GM21576 (cell line): ENCODE results near the gene TRABD2B.

ENCODE experiments used
- ATAC-seq: cut with Tn5 transposase; IDR thresholded peaks from one replicate; pipeline ENCODE4 v1.9.1; 2021; ENCODE audit warnings: mild to moderate bottlenecking, moderate library complexity; ENCODE audit not compliant: unreplicated experiment

TRABD2B gene

DNA sequence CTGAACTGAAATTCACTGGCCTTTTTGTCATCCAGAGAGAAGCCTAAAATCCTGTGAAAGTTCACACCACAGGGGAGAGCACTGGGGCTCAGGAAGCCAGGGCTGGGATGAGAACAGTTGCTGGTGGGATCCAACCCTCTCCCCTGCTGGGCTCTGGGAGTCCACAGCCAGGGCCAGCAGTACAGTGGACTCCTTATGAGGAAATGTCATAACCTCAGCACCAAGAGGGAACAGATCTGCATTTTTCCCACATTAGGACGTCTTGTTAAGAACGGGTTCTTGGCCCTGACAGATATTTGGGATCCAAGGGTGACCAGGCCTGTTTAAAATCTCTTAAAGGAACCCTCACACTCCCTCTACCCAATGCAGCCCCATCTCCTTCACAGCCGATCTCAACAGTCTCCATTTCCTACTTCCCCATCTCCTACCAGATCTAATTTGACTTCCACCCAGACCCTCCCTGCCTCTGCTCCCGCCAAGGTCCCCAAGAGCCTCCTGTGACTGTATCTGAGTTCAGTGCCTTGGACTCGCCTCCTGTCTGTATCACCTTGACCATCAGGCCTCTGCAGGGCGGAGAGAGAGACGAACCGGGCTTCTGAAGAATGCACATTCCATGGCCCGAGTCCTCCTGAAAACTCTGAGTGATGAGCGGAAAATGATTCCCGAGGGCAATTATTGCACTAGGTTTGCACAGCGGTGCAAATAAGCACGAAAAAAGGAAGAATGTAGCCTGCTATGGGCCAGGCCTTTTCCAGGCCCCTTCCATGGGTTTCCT is 159.9 kb downstream of the TRABD2B start:
- no peak for ATAC-seq

DNA sequence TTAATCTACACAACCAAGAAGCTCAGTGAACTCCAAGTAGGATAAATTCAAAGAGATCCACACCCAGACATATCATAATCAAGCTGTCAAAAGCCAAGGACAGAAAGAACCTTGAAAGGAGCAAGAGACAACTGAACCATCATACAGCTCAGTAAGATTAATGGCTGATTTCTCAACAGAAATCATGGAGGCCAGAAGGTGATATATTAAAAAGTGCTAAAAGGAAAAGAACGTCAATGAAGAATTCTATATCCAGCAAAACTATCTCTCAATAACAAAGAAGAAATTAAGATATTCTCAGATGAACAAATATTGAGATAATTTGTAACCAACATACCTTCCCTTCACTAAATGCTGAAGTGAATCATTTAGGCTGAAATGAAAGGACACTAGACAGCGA is 161.8 kb downstream of the TRABD2B start:
- no peak for ATAC-seq

DNA sequence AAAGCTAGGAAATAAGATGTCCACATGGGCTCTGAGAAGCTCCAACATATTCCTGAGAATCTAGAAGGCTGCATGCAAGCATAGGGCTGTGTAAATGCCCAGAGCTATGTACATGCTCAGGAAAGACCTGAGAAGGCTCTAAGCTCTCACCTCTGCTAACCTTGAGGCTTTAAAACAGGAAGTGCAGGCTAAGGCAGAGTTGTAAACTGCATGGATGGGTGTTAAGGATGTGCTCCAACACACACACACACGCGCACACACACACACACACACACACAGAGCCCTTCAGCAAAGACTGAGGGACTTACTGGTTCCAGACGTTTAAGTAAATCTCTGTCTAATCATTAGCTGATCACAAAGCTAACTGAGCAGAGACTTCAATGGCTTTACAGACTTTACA is 162.9 kb downstream of the TRABD2B start:
- no peak for ATAC-seq

DNA sequence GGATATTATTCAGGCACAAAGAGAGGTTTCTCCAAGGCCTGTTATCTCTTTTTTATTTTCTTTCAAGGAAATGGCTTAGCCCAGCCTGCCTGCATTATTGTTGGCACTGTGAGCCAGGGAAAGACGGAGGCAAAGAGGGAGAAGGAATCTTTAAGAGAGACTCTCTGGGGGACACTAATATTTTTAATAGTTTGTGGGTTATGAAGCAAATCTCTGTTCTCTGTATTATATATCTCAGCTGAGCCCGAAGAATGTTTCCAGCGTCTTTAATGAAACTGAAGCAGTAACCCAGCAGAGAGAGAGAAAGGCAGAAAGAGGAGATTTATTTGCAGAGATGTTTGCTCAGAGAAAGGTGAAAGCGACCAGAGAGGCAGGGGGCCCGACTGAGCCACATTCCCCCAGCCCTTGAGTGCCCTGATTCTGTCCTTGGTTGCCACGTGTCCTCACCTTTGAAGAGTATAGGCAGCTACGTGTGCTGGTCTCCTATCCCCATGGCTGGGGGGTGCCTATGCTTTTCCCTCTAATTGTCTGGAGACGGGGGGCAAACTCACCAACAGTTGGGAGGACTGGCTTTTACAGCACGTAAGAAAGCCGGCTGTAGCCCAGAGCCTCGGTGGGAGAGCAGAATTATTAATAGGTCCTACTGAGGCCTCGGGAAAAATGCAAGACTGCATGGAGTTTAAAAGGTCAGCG is 166.4 kb downstream of the TRABD2B start:
- no peak for ATAC-seq

DNA sequence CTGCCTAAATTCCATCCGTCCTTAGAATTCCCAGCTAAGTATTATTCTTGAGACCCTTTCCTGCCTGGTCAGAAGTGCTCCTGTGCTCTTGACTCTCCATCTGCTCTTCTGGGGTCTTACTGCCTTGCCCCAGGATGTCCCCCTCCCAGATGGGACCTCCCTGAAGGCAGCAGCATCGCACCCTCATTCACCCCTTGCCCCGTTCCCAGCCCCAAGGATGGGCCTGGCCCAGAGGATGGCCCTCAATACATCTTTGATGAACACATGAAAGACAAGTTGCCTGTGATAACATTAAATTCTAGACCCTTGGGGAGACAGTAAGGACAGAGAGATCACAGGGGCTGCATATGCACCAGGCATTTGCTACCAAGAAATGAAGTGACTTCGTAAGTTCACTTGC is 167.2 kb downstream of the TRABD2B start:
- ATAC-seq = no peak

DNA sequence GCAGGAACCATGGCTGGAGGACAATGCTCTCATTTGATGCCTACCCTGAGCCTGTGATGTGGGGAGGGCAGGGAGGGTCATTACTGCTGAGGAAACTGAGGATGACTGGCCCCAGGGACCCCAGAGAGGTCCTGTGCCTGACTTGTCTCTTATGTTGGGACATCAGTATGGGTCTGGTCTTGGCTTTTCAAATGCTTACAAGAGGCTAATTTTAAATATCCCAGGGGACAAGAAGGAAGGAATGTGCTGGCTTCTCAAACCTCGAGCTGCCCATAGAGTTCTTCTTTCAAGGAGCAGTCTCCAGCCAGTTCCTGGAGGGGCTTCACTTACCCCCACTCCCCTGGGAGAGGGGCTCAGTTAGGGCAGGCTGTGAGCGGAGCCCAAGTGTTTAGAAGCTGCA is 168.2 kb downstream of the TRABD2B start:
- no peak for ATAC-seq

DNA sequence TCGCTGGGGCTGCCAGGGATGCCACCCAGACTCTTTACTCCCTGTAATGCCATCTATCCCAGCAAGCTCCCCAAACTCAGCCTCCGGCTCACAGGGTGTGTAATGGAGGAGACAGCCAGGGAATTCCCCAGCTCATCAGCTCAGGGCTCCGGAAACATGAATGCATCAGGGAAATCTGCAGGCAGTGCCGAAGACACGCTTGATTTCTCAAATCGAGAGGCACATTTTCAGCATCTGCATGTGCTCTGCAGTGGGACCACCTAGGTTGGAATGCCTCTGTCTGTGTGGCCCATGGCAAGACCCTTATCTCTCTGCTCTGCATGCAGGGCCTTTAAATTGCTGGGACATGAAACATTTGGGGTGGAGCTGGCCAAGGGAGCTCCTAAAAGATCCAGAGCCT is 170.1 kb downstream of the TRABD2B start:
- no peak for ATAC-seq

DNA sequence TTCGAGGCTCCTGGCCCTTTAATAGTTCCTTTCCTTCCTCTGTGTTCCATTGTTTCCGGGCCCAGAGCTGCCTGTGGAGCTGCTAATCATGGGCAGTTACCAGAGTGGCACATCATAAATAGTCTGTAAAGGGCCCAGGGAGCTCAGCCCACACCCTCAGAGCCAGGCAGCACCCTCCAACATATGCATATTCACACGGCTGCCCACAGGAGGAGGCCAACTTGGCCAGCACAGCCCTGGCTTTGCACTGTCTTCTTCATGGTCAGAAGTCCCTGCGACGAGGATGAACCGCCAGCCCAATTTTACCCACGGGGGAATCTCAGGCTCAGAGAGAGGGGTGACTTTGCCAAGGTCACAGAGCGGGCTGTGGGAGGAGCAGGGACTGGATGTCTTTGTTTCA is 172.5 kb downstream of the TRABD2B start:
- ATAC-seq = no peak

DNA sequence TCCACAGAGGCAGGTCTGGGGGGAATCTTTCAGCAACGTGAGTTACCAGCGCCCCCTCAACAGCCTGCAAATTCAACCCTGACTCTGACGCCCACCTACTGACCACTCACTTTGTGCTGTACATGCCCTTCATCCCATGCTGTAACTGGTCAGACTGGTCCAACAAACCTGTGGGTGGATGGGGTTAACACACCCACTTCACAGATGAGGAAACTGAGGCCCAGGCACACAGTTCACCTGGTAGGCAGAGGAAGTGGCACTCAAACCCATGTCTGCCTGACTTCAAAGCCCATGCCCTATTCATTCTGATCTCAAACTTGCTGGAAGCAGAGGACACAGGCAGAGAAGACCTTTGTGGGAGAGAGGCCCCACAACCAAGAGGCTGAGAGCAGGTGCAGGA is 172.9 kb downstream of the TRABD2B start:
- no peak for ATAC-seq

DNA sequence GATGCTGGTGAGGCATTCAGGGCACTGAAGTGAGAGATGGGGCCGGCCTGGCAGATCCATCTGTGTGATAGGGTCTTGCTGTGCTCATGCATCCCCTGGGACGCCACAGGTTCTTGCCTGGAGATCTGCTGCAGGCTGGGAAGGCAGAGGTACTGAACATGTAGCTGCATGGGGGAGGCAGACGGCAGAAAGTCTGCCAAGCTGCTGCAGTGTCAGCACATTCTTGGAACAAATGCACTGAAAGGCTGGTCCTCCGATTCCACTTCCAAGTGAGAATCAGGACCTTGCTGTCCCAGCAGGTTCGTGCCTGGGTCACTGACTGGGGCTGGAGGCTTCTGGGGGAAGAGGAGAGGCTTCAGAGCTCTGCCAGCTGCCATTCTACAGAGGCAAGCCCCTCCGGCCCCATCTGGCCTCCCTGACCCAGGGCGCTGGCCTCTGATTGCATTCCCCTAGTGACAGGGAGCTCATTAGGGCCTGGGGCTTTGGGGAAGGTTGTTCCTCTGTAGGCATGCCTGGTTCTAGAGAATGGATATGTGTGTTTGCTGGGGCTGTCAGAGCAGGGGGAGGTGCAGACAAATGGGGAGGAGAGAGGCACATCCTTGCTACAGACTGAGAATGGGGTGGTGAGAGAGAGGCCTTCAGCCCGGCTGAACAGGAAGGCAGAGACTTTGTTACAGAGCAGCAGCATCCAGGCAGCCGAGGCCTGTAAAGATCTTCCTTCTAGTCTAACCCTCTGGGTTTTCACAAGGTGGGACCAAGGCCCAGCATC is 174.0 kb downstream of the TRABD2B start:
- ATAC-seq = no peak

DNA sequence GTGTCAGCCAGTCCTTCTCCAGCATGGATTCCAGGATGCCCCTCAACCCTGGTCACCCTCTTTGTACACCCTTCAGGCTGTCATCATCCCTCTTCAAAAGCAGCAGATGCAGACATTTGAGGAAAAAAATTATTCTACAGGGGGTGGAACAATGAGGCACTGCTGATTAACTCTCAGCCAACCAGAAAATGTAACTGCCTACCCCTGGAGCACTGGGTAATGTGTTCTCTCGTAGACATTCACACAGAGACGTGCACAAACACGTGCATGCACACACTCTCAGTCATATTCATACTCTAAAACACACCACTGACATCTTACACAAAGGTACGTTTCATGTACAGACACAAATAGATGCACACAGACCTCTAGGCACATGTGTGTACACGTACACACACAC is 175.4 kb downstream of the TRABD2B start:
- ATAC-seq = no peak

DNA sequence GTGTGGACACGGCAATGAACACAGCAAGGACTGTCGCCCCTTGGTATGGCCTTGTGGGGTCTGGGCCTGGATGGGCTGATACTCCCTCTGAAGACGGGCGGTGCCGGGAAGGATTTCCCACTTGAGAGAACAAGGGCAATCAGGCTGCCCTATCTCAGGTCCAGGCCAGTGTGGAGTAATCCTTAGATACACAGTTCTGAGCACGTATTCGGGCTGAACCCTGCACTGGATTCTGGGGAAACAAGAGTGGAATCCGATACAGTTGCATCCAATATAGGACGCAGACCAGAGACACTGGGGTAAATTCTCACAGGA is 177.7 kb downstream of the TRABD2B start:
- no peak for ATAC-seq

DNA sequence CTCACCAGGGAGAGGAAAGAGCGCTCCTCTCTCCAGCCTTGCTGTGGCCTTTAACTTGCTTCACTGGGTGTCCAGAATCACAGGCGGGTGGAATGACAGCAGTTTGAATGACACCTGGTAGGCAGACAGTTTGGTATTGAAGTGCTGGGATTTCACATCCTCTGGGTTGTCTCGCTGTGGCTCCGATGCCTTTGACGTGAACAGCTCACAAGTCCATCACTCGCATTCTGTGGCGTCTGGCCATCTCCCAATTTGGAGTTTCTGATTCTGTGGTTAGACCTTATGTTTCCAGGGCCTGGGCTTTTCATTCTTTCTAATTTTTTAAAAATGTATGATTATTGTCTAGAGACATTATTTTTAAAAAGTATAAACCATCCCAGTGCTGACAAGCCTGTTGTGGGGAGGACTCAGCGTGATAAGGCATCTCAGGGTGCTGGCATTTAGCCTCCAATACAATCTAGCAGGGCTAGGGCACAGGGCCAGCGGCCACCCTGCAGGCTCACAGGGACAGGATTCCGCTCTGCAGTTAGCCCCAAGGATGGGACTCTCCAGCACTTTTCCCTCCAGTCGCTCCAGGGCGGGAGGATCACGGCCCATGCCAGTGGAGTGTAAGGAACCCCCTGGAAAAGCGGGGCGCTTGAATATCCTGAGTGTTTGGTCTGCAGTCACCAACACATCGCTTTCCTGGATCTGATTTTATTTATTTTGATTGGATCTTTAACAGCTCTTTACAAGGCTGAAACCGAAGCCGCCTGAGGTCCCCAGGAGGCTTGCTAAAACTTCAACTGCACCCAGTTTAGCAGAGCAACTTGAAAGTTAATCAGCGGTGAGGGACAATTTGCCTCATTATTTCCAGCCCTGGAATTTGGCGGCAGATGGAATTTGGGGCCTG is 178.3 kb downstream of the TRABD2B start:
- ATAC-seq = no peak

DNA sequence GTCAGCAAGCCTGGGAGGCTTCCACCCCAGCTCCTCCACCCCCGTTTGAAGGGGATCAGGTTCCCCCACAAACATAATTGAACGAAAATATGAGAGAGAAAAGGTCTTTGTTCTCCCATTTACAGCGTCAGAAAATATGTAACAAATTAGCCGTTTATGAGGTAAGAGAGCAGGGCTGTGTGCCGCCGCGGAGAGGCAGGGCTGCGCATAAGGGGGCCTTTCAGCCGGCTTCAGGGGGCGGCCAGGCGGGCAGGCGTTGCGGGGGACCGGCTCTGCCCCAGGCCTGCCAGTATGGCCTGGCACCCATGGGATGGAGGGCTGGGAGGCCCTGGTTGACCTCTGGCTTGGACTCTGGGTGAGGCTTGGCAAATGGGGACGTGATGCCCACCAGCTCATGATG is 179.3 kb downstream of the TRABD2B start:
- no peak for ATAC-seq

DNA sequence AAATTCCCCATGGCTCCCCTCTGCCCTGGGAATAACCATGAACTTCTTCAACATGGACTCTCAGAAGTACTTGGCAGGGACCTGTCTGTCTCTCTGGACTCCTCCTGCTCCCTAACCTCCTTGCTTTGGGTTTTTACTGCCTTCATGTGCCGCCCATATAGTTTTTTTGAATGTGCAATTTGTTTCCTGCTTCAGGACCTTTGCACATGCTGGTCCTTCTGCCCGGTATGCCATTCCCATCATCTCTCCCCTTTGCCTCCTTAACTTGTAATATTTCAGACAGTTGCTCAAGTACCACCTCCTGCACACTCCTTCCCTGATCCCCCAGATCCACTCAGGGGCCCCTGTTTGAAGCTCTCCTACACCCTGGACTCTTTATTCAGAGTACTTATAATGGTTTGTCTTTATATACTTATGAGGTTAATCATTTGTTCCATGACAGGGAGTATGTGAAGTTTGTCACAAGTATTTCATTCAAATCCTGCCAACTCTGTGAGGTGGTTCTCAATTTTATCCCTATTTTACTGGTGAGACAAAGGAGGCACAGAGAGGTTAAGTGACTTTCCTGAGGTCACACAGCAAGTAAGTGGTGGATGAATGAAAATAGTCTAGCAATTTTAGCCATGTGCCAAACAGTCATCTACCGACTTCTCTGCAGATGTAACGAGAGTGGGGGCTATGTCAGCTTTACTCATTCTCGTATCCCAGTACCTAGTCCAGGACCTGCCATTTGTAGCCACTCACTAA is 180.7 kb downstream of the TRABD2B start:
- no peak for ATAC-seq

DNA sequence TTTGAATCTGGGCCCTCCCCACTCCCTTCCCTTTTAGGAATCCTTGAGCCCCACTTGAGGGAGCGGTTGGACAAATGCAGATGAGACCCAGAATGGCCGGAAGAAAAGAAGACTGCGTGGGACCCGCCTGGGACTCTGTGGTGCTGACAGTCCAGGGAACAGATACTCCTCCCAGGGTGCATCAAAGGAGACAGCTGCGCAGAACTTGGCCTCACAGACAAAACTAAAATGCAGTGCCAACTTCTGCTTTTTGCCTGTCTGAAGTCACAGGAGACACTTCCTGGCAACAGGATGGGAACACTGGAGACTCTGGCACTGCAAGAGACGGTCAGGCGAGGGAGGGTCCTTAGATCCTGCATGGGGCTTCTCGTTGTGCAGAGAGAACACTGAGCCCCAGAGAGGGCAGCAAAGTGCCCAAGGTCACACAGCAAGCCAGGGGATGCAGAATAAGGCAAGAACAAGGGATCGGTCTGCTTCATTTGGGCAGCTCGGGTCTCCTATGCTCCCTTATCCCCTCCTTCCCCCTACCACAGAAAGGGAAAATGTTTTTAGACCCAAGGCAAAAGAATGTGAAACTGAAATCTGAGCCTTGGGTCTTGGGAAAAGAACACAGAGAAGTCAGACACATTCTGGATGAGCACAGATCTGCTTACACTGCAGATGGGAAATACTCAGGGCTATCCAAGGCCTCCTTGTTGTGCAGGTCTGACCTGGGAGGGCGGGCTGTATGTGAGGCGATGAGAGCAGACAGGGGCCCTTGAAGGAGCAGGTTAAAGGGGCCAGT is 182.4 kb downstream of the TRABD2B start:
- no peak for ATAC-seq

DNA sequence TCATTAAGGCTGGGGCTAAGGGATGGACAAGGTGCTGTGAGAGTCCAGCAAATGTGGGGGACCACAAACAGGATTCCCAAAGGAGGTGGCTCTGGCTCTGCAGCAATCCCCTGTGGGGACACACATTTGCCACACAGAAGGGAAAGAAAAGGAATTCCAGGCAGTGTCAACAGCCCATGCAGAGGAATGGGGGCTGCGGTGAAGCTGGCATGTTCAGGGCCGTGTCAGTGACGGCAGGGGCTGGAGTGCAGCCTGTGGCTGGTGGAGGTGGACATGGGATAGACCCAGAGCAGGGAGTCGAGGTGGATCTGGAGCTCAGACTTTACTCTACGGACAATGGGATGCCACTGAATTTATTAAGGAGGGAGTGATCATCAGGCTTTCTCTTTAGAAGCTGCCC is 183.2 kb downstream of the TRABD2B start:
- ATAC-seq = no peak

DNA sequence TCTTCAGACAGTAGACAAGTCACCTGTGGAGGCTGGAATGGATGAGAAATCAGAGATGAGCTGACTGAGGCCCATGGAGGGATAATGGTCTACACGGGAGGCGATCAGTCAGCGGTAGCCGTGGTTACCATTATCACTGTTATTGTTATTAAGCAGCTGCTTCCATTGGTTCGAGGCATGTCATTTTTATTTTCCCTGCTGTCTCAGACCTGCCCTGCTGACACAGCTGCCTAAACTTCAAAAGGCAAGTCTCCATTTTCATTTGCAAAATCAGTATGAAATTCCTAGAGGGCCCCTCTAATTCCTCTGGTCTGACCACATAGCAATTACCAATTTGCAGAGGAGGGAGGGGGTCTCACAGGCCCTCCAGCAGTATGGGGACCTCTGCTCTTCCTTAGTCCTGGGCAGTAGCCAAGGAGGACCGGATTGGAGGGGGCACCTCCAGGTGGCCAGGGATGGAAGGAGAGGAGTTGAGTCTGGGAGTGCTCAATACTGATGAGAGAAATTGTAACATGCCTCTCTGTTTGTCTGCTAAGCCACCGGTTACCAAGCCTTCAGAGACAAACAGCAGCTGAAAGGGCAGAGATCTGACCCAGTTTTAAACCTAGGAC is 184.2 kb downstream of the TRABD2B start:
- no peak for ATAC-seq
